HG03025 (cell line): ENCODE data around the gene CD81.

Source experiments
- ATAC-seq: cut with Tn5 transposase; IDR thresholded peaks from one replicate; pipeline ENCODE4 v1.9.1; 2021; ENCODE audit warnings: mild to moderate bottlenecking, moderate library complexity; ENCODE audit not compliant: unreplicated experiment, low FRiP score

The CD81 gene

GRCh38 chr11:2388431-2389376 is 11.6 kb downstream of the CD81 start:
- ATAC-seq, result no peak

DNA sequence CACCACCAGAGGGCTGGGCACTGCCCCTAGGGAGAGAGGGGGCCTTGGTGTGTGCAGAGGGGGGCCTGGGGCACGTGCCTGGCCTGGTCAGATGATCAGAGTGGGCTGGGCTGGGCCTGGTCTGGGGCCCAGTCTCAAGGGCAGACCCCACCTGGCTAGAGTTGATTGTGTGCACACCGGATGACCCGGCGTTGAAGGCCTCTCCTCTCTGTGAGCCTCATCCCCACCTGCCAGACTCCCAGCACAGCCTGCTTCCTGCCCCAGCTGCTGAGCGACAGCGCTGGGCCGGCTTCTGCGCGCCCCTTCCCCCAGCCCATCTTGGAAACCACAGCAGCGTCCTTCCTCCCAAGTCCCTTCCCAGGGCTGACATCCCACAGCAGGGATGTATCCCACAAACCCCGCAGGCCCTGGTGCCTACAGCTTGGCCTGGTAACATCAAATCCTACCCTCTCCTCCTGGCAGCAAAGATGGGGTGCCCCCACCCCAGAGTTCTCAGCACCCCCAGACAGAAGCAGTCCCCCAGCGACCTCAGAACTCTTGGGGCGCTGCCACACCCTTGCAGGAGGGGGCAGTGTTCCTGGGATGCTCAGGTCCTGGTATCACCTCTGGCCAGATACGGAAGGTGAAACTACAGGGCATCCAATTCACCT is 12.4 kb downstream of the CD81 start:
- no peak for ATAC-seq

- no peak for ATAC-seq
These were observed 13.1 kb downstream of the CD81 start for GRCh38 chr11:2390091-2390724.

GRCh38 chr11:2390725-2391151 is 13.6 kb downstream of the CD81 start:
- ATAC-seq, result no peak

DNA sequence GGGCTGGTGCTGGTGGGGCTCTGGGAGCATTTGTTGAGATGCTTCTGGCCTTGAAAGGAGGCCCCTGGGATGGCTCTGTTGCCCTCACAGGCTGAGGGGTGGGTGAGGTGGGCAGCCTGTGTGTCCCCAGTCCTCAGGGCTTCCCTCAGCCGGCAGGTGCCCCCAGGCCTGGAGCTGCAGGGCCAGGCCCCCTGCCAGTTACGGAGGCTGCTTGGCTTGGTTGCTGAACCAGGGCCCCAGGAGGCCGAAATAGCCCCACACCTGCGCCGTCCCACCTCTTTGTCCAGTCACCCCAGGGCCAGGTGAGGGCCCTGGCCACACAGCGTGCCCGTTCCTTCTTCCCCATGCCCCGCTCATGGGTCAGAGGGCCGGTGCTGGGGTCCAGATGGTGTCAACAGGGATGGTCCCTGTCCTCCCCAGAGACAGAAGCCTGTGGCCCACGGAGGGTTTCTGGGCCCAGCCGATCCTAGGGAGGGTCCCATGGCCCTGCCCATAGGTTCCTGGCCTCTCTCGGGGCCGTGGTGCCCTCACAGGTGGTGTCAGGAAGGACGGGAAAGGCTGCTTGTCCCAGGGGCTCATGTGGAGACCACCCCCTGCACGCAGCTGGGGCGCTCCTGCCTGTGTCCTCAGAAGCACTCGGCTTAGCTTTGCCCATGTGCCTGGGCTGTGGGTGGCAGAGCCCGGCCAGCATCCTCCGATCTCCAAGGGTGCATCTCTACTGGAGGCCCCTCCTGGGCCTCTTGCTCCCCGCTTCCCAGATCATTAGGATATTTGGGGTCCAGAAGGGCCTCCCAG is 14.3 kb downstream of the CD81 start:
- ATAC-seq, result no peak

DNA sequence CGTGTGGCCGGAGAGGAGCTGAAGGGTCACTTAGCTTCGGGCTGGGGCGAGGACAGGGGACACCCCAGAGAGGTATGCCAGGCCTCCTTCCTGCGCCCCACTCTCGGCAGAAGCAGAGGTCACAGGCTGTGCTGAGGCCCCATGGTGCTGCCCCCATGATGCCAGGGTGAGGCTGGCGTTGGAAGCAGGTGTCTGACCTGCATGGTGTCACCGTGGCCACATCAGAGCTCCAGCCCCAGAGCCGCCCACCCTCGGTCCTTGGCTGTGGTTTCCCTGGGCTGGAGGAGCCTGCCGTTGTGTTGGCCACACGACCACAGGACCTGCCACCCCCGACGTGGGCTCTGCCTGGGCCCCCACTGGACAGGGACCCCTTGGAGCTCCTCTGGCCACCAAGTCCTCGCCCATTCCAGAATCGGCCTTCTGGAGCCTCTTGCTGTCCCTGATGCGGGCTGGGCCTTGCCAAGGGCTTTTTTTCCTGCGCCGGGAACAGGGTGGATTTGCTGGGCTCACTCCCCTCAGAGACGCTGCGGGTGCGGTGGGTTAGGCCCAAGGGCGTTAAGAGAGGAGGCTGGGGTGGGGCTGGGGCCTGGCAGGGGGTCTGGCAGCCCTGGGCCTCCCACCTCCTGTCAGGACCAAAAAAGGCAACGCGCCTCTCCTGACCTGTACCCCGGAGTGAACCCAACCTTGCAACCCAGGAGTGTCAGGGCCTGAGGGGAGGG is 15.3 kb downstream of the CD81 start:
- ATAC-seq, result no peak

GRCh38 chr11:2393111-2393868 is 16.2 kb downstream of the CD81 start:
- ATAC-seq, result no peak

DNA sequence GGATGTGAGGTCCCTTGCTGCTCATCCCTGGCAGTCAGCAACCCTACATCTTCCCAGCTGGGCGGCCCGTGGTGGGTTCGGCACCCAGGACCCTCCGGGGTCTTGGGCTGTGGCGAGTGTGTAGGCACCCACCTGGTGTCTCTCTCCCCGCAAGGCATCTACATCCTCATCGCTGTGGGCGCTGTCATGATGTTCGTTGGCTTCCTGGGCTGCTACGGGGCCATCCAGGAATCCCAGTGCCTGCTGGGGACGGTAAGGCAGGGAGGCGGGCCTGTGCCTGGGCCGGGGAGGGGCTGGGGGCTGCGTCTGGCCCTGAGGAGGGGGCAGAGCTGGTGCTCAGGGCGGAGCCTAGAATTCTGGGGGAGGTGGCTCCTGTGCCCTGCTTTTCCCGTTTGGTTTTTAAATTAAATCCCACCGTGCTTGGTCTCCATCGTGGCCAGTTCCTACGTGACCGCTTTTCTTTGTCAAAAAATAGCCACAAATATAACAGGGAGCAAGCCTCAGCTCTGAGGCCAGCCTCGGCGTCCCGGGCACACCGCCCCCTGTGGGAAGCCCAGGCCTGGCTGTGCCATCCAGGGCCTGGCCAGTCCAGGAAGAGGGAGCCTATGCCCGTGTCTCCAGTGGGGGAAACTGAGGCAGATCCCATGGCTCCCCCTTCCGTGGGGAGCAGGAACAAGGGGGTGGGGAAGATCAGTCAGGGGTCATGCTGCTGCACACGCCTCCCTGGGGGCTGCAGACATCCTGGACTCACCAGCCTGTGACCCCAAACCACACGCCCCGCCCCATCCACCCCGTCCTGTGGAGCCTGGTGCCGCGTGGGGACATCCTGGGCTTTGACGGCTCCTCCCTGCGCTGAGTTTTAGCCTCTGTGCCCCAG is 17.1 kb downstream of the CD81 start:
- ATAC-seq, result no peak

GRCh38 chr11:2394818-2395105 is 17.7 kb downstream of the CD81 start:
- no peak for ATAC-seq

- ATAC-seq, result no peak
These were observed 18.2 kb downstream of the CD81 start for GRCh38 chr11:2395211-2395730.

DNA sequence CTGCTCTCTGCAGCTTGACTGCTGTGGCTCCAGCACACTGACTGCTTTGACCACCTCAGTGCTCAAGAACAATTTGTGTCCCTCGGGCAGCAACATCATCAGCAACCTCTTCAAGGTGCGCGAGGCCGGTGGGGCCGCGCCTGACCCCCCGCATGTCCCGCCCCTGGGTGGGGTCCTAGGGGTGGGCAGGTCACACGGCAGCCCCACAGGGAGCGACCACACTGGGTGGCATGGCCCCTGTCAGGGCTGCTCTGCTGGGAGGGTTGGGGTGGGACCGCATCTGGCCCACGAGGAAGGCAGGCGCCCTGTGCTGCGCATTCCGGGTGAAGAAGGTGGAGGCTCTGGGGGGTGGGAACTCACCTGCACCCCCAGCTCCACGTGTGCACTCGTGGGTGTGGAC is 18.7 kb downstream of the CD81 start:
- no peak for ATAC-seq

DNA sequence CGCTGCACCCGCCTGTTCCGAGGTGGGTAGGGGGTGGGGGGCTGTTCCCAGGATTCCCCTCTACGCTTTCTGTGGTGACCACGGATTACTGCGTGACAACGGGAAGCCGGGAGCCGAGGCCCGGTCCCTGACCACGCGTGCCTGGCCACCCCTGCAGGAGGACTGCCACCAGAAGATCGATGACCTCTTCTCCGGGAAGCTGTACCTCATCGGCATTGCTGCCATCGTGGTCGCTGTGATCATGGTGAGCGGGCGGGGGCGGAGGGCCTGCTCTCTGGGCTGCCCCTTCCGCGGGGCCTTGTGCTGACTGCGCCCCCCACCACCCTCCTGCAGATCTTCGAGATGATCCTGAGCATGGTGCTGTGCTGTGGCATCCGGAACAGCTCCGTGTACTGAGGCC is 19.4 kb downstream of the CD81 start:
- no peak for ATAC-seq

DNA sequence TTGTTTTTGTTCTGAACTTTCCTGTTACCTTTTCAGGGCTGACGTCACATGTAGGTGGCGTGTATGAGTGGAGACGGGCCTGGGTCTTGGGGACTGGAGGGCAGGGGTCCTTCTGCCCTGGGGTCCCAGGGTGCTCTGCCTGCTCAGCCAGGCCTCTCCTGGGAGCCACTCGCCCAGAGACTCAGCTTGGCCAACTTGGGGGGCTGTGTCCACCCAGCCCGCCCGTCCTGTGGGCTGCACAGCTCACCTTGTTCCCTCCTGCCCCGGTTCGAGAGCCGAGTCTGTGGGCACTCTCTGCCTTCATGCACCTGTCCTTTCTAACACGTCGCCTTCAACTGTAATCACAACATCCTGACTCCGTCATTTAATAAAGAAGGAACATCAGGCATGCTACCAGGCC is 19.9 kb downstream of the CD81 start:
- ATAC-seq, result no peak

- no peak for ATAC-seq
These were observed 21.7 kb downstream of the CD81 start for GRCh38 chr11:2398664-2399355.

DNA sequence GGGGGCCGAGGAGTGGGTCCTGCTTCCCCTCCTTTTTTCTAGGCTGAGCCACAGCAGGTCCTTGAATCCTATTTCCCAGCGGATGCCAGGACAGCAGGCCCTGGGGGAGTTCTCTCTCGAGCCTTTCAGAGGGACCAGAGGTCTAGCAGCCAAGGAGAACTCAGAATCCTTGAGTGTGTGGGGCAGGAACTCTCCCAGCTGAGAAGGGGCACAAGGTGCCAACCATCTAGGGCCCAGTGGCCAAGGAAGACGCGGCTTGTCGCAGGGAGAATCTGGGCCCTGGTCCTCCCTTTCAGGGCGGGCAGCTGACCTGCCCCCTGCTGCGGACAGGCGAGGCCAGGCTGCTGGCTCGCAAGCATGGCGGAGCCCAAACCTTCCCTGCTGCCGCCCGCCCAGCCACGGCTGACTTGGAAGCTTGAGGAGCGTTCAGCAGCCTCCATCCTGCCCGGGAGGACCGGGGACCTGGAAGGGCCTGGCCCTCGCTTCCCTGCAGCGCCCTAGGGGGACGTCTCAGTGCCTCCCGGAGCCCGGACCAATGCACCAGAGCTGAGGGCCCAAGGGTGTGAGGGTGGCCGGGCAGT is 22.5 kb downstream of the CD81 start:
- peak; percentile 4 for ATAC-seq

DNA sequence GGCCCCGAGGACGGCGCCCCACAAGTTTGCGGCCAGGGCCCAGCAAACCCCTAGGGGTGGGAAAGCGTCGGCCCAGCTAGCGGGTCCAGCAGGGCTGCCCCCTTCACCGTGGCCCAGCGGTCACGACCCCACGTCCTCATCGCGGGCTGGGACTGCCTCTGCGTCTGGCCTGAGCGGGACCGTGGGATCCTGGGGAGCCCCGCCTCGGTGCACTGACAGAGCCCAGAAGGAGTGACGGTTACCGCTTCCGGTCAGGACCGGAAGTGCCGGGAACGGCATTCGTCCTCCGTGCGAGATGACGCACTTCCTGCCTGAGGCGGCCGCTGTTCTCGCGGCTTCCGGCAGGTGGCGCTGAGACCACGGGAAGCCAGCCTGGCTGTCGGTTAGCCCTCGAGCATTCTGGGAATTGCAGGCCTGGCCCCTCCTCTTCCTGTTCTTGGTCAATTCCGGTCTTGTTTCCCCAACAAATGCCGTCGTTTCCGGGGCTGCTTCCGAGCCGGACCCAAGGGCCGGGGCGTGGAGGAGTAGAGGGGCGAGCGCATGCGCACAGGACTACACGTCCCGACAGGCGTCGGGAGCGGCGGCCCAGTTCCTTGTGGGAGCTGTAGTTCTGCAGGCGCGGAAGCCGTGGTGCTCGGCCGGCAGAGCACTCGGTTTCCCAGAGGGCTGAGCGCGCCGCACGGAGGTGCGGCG is 23.1 kb downstream of the CD81 start, which contains the start of gene TSSC4:
Gene TSSC4 (plus strand): TSS at position 682 of the 693 bp plus-strand sequence. CDS start 1,884 bp downstream, outside the sequence.
- peak; percentile 74 for ATAC-seq
